GM18498 (cell line): Measurements from ENCODE around the gene CYYR1.

Experiments
- ATAC-seq: cut with Tn5 transposase; IDR thresholded peaks from one replicate; pipeline ENCODE4 v1.9.1; 2021; ENCODE audit warnings: mild to moderate bottlenecking, moderate library complexity; ENCODE audit not compliant: unreplicated experiment

The CYYR1 gene

GRCh38 chr21:26572702-26573381 is at the start of gene CYYR1:
Gene CYYR1, minus strand, starts transcription at chr21:26573286. Its CDS starts 346 bp downstream, at chr21:26572940.
- ATAC-seq, result no peak

GRCh38 chr21:26617176-26617575 is 44.1 kb upstream of the CYYR1 start:
- no peak for ATAC-seq

- no peak for ATAC-seq
Measured at GRCh38 chr21:26614251-26614650, 41.2 kb upstream of the CYYR1 start.

- ATAC-seq, result no peak
Measured at GRCh38 chr21:26599261-26599660, 26.2 kb upstream of the CYYR1 start.

- no peak for ATAC-seq
Measured at GRCh38 chr21:26597981-26598380, 24.9 kb upstream of the CYYR1 start.

GRCh38 chr21:26597031-26597430 is 23.9 kb upstream of the CYYR1 start:
- ATAC-seq, result no peak

- no peak for ATAC-seq
Measured at GRCh38 chr21:26595971-26596370, 22.9 kb upstream of the CYYR1 start.

GRCh38 chr21:26593800-26594199 is 20.7 kb upstream of the CYYR1 start:
- ATAC-seq, result no peak

GRCh38 chr21:26591543-26591942 is 18.5 kb upstream of the CYYR1 start:
- ATAC-seq, result no peak

- no peak for ATAC-seq
Measured at GRCh38 chr21:26588446-26588845, 15.4 kb upstream of the CYYR1 start.

- ATAC-seq, result no peak
Measured at GRCh38 chr21:26587736-26588201, 14.7 kb upstream of the CYYR1 start.

GRCh38 chr21:26583769-26584168 is 10.7 kb upstream of the CYYR1 start:
- no peak for ATAC-seq

- no peak for ATAC-seq
Measured at GRCh38 chr21:26581818-26582217, 8.7 kb upstream of the CYYR1 start.

GRCh38 chr21:26572076-26572701 is 897 bp downstream of the CYYR1 start:
- no peak for ATAC-seq

- no peak for ATAC-seq
Measured at GRCh38 chr21:26570203-26570602, 2.9 kb downstream of the CYYR1 start.

GRCh38 chr21:26565546-26565945 is 7.5 kb downstream of the CYYR1 start:
- ATAC-seq, result no peak

- ATAC-seq, result no peak
Measured at GRCh38 chr21:26565111-26565510, 8.0 kb downstream of the CYYR1 start.

- no peak for ATAC-seq
Measured at GRCh38 chr21:26563856-26564503, 9.1 kb downstream of the CYYR1 start.

- no peak for ATAC-seq
Measured at GRCh38 chr21:26560612-26561011, 12.5 kb downstream of the CYYR1 start.

- no peak for ATAC-seq
Measured at GRCh38 chr21:26559099-26559498, 14.0 kb downstream of the CYYR1 start.

GRCh38 chr21:26557106-26557505 is 16.0 kb downstream of the CYYR1 start:
- no peak for ATAC-seq

GRCh38 chr21:26555540-26556146 is 17.4 kb downstream of the CYYR1 start:
- ATAC-seq, result no peak
